Activated CD4-positive, alpha-beta T cell treated with anti-CD3 and anti-CD28 coated beads for 1 hour (primary cell): ENCODE measurements around the gene BRD3OS.
"Not testable (repeated sequence)": the region's sequence is repeated elsewhere in the genome, so short reads cannot be mapped to it uniquely, and the experiment has no call there.

Source experiments
- DNase-seq: peaks from one replicate; pipeline ENCODE4 v3.0.0-alpha.2; 2020

BRD3OS gene

DNA sequence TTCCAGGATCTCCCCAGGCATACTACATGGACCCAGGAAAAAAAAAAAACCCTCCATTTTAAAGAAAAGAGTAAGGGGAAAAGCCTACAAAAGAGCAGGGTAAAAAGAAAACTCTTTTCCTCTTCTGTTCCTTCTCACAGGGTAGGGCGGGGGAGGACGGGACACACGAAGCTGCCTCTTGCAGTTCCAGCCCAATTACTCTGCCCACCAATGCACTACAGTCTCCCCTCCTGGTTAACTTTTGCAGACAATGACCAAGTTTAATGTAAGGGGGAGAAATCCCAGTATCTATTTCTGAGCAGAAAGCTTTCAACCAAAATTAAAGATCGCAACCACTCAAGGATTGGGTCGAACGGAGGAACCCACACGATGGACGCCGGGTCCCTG, 41.2 kb downstream of the BRD3OS start:
- DNase-seq: no peak

DNA sequence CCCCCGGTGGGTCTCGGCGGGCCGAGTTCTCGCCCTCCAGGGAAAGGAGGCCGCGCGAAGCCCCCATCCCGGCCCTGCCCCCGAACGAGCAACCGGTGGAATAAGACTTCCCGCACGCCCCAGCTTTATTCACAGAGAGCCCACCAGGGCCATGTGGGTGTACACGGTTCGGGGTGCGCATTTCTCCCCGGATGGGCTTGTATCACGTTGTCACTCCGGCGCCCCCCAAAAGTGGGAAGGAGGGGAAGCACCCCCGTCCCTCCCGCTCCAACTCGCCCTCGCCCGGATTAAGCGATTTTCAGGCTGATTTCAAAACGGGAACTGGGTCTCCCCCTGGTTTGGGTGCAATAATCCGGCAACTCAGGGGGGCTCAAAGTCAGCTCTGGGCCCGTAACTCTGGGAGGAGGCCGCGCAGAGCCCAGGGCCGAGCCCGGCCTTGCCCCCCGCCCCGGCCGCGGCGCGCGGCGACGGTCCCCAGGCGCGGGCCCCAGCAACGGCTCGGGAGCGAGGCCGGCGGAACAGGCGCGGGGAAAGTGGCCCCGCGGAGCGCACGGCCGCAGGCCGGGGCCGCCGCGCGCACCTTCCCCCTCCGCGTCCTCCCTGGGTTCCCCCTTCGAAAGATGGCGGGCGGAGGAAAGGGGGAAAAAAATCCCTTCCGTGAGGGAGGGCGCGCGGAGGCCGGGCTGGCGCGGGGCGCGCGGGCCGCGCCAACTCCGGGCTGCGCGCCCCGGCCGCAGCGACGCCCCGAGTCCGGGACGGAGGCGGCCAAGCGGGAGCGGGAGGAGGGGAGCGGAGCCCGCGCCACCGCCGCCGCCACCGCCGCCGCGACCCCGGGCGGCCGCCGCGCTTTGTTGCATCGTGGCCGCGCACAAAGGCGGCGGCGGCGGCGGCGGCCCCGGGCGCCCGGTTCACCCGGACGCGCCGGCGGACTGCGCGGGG, 41.9 kb downstream of the BRD3OS start:
- no peak for DNase-seq

DNA sequence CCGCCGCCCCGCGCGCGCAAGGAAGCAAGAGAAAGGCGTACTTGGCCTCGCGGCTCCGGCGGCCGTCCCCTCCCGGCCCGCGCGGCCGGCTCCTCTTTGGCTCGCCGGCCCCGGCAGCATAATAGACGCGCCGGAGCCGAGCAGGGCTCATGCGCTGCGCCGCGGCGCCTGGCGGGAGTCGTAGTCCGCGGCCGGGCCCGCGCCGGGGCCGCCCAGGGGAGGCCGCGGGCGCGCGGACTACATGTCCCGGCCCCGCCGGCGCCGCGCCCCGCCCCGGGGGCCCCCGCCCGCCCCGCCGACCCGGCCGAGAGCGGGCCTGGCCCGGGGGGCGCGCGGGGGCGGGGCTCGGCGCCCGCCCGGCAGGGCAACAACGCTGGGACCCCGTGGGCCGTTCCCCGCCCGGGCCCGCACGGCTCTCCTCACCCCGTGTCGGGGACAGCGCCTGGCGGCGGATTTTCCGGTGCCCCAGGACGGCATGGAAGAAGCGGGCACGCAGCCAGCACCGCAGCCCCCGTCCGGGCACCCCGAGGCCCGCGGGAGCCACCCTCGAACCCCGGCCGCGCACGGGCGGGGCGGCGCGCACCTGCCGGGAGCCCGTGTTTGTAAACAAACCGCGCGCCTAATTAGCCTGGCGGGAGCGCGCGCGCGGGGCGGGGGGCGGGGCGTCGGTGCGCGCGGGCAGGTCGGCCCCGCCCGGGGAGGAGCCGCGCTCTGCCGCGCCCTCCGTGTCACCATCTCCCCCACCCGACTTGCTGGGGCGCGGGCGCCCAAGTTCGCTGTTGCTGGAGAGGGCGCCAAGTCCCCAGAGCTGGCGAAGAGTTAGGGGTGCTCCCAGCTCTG, 42.8 kb downstream of the BRD3OS start, which contains the start of gene BRD3:
BRD3 (minus strand) TSS at position 123 of the 840 bp plus-strand sequence. CDS start 14,549 bp downstream, outside the sequence.
- peak; percentile 74 for DNase-seq

DNA sequence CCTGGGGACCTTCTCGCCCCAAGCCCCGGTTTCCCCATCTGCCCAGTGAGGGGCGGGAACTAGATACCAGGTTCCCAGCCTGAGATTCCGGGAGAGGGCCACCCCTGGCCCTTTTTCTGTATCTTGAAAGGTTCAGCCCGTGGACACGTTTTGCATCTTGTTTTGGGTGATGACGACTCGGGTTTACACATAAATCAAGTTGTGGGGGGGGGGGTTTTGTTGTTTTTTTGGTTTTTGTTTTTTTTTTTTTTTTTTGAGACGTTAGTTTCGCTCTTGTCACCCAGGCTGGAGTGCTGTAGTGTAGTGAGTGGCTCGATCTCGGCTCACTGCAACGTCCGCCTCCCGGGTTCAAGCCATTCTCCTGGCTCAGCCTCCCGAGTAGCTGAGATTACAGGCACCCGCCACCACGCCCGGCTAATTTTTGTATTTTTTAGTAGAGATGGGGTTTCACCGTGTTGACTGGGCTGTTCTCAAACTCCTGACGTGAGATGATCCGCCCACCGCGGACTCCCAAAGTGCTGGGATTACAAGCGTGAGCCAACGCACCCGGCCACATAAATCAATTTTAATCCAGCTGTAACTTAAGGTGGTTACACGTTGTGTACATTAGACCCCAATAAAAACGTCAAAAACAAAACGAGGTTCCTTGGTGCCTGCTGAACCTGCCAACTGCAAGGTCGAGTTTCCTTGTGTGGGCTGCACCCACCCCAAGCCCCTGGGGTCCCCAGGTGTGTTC, 43.6 kb downstream of the BRD3OS start:
- DNase-seq: no peak

DNA sequence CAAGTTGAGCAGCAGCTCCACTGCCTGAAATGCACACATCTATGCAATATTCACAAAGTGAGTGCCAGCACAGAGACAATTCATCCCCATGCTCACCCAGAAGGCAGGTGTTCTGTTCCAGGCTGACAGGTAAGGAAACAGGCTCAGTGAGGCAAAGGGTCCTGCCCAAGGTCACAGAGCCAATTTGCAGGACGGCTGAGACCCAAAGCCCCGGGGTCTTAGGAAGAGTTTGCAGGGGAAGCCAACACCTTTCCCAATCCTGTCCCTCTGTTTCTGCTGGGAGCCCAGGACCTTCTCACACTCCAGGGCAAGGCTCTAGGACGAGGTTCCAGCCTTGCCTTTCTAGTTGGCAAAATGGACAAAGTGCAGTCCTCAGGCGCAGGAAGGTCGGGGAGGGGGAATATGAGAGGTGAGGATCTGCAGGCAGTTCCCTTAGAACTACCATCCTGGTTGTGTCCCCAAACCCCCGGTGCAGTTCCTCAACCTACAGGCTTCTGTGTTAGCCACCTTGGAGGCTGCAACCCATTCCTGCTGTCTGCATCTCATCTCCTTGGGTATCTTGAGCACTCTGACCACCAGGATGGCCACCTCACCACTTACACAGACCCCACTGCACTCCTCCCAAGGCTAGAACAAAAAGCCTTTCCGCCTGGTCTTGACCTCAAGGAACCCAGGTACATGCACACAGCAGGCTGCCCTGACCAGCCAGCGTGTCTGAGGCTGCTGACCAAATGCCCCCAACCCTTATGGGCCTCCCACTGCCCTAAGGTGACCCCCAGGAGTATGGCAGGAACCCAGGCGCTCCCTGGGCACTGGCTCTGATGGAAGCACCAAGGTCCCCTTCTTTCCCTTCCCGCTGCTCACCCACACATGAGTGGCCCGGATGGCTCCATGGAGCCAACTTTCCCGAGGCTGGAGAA, 44.5 kb downstream of the BRD3OS start:
- DNase-seq: no peak

GRCh38 chr9:134071149-134071548, 45.9 kb downstream of the BRD3OS start:
- no peak for DNase-seq

GRCh38 chr9:134072683-134073082, 47.4 kb downstream of the BRD3OS start:
- DNase-seq: not testable (repeated sequence)

- no peak for DNase-seq
Measured at GRCh38 chr9:134073500-134073899, 48.2 kb downstream of the BRD3OS start.

DNA sequence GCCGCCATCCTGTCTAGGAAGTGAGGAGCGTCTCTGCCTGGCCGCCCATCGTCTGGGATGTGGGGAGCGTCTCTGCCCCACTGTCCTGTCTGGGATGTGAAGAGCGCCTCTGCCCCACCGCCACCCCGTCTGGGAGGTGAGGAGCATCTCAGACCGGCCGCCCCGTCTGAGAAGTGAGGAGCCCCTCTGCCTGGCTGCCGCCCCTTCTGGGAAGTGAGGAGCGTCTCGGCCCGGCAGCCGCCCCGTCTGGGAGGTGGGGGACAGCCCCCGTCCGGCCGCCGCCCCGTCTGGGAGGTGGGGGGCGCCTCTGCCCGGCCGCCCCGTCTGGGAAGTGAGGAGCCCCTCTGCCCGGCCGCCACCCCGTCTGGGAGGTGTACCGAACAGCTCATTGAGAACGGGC, 50.4 kb downstream of the BRD3OS start:
- not testable (repeated sequence) for DNase-seq

DNA sequence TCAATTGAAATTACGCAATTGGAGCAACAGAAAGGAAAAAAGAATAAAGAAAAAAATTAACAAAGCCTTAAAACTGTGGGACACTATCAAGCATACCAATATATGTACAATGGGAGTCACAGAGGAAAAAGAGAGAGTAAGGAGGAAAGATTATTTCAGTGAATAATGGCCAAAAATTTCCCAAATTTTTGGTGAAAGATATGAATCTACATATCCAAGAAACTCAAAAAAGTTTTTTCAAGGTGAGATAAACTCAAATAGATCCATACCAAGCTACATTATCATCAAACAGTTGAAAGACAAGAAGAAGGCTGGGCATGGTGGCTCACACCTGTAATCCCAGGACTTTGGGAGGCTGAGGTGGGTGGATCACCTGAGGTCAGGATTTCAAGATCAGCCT, 51.4 kb downstream of the BRD3OS start:
- no peak for DNase-seq
